Nucleus accumbens (tissue), 56 donors: ENCODE data around the gene RBMS3.
"Not testable (repeated sequence)": the region's sequence is repeated elsewhere in the genome, so short reads cannot be mapped to it uniquely, and the experiment has no call there.

Source experiments
- DNase-seq, 56 donors: peaks; one replicate each; lab custom pipeline; 2025; lab: John Stamatoyannopoulos, UW

The RBMS3 gene

GRCh38 chr3:29643034-29643425, 362.2 kb downstream of the RBMS3 start:
- no peak for DNase-seq

DNA sequence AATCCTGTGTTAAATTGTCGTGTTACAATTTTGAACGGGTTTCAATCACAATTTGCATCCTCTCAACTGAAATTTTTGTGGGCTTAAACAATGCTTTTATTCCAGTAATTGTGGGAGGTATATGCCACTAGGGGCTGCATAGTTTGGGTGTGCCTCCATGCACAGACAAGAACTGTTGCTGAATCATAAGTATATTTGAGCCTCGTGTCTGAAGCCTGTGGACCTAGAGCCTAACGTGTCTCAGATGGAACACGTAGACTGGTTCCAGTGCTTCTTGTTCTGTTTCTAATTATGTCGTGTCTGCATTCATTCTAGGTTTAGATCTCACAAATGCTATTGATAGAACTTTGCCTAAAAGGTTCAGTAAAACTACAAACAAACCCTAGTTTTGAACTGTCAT, 363.4 kb downstream of the RBMS3 start:
- DNase-seq, result no peak

DNA sequence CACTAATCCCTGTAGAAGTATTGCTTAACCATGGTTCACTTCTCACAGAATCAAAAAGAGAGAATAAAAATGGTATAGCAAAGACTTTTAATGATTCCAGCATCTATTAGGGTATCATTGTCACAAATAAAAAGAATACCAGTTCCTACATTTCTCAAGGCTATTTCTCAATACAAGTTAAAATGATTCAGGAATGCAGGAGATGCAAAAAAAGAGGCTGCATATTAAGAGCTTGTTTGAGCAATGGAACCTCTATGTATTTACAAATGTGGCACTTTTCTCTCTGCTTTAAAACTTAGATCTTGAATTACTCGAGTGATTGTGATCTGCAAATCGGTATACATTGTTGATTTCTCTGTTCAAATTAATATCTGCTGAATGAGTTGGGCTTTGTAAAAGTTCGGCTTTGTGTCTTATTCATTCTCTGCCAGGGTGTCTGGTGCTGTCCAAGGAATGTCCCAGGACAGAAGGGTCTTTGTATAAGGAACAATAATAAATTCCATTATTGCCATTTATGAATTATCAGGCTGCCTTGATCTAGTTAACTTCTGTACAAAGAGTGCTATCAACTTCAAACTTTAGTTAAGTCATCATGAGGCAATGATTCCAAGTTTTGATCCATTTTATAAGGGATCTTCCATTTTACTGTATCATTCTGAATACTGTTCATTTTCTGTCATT, 364.2 kb downstream of the RBMS3 start:
- no peak for DNase-seq

GRCh38 chr3:29646043-29646442, 365.2 kb downstream of the RBMS3 start:
- DNase-seq, result no peak

DNA sequence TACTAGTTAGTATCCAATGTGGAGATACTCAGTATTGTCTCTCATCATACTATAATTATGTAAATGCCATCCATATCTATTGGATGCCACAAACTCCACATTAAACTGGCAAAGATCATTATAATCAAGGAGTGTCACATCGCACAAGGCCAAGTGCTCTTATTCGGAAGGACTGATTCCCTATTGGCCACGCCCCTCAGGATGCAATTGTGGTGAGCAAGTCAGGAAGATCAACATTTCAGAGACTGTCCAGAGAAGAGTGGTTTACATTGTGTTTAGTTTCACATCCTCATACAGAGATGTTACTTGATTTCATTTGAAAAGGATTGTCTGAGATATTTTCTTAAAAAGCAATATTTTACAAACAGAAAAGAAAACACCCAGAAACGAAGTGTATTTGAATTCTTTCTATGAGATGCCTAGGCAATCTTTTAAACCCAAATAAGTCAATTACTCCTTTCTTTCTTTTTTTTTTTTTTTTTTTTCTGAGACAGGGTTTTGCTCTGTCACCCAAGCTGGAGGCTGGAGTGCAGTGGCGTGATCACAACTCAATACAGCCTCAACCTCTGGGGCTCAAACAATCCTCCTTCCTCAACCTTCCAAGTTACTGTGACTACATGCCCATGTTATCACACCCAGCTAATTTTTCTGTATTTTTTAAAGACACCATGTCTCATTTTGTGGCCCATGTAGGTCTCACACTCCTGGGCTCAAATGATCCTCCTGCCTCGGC, 369.1 kb downstream of the RBMS3 start:
- DNase-seq, result peak in 10 of 56 donors; percentile 1 to 18 (median 2)

DNA sequence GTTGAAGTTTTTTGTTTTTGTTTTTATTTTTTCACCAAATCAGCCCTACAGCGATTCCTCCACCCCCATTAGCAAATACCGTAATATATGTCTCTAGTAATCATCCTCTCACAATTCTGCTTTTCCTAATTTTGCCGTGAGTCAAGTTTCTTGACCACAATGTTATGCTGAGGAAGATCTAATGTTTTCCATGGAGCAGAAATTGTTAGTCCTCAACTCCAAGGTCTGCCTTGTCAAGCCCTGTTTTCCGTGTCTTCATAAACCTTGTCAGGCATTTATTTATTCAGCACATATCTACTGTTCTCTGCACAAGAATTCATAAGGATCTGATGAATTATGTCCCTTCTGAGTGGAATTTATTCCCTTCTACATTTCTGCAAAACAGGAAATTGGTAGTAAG, 372.8 kb downstream of the RBMS3 start:
- DNase-seq, result no peak

- DNase-seq, result no peak
Measured at GRCh38 chr3:29655015-29655747, 374.3 kb downstream of the RBMS3 start.

DNA sequence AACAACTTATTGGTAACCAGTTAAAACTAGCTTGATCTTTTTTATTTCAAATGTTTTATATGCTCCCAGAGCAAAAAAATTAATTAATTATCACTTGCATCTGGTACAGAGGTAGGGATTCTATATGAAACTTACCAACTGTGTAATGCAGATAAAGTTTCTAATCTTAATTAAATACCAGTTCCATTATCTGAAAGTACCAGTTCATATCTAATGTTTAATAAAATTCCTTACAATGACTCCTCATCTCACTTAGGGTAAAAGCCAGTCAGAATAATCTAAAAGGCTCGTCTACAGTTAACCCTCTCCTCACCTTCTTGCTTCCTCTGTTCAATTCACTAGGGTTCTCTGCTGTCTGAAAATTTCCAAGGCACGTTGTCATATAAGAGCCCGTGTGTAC, 384.8 kb downstream of the RBMS3 start:
- no peak for DNase-seq

DNA sequence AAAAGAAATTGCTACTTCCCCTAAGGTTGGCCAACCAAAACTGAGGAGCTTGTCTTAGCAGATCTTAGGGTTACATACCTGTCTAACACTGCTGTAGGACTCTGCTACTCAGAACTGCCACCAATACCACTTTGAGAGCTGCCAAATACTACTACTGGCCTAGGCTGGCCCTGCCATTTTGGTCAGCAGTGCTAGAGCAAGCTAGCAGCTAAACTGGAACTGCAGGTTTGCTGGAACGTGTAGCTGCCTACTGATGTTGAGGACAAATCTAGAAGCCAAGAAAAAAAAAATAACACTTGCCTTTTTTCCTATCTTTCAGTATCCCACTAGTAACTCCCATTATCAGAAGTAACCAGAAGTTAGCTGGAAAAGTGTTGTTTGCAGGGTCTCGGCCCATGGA, 387.4 kb downstream of the RBMS3 start:
- no peak for DNase-seq

DNA sequence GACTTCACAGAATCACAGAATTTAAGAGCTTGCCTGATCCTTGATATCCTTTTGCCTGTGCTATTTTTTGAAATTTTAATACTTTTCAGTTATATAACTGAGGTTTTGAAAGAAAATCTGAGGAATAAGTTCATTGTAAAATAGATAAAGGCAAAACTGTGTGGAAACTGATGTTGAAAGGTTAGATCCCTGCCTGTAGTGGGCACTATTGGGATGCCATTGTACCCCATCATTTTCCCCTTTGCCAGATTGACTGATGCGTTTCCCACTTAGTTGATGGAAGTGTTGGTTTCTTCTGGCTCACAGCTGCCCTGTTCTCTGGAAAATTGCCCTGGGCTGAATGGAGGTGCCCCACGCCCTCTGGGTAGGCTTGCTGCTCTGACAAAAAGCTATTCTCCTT, 387.9 kb downstream of the RBMS3 start:
- DNase-seq, result no peak

GRCh38 chr3:29670476-29670875, 389.6 kb downstream of the RBMS3 start:
- DNase-seq, result not testable (repeated sequence)

DNA sequence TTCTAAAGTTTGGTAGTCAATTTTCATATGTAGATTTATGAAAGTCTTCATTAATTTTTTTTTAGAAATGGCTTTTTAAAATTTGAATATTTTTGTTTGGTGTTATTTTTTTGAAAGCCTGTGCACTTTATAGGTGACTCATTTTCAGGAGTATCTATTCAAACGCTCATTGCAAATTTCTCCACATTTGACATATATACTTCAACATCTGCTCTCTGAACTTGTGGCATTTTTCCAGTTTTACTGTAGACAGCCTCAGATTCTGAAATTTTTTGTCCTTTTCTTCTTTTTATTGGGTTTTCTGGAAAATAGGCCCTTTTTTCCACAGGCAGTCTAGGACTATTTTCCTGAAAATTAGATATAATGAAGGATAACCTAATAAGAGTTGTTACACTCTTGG, 396.6 kb downstream of the RBMS3 start:
- no peak for DNase-seq

GRCh38 chr3:29679944-29680343, 399.1 kb downstream of the RBMS3 start:
- DNase-seq, result no peak

DNA sequence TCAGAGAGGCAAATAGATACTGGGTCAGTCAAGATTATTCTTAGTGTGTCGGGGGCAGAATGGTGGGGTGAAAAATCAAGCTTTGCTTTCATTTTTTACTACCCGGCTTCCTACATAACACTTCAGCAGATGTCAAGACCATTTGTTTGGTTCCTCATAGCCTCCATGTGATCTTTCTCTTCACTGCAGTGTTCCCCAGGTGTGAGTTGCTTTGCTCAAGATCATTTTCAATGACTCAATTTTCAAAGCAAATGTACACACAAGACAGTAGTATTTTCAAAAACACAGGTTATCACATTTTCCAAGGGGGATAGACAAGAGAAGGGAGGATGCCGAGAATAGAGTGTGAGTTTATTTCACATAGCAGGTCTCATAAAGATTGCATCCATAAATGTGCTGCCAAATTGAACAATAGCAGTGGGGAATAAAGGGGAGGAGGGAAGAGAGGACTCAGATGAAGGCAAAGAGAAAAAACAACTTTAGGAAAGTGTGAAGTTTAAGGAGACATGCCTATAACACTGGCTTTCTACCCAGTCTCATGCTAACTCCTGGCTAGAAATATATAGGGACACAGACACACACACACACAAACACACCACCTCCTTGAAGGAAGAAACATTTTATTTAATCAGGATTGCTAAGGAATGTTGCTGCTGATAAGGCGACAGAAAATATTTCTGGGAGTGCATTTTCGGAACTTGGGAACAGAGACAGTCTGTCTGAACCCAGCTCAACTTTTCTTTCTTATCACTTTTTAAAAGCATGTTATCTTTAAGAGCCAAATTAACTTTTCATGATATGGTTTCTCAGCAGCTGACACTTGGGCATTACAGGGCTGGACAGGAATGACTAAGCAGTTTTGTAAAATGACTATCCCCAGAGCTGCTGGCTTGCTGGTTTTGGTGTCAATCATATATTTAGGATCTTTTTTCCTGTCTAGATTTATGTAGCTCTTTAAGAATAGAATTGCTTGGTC, 402.4 kb downstream of the RBMS3 start:
- no peak for DNase-seq

- no peak for DNase-seq
Measured at GRCh38 chr3:29686889-29687592, 406.2 kb downstream of the RBMS3 start.

- no peak for DNase-seq
Measured at GRCh38 chr3:29690686-29691353, 409.9 kb downstream of the RBMS3 start.

DNA sequence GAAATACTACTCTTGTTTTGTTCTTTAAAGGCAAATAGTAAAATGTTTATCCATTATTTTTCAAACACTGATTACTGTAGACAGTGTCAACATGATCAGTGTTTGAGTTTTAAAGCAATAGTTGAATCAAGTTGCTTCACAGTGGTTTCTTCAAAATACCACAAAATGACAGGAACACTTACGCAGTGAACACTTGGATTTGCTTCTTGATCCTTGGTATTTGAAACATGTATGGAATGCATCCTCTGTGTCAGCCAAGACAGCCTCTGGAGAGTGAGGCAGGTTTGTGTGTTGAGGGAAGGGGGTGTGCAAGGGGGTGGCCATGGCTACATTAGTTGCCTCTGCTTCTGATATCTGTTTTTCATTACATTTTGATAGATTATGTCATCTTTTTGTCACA, 413.0 kb downstream of the RBMS3 start:
- DNase-seq, result no peak

- no peak for DNase-seq
Measured at GRCh38 chr3:29694331-29694730, 413.5 kb downstream of the RBMS3 start.

DNA sequence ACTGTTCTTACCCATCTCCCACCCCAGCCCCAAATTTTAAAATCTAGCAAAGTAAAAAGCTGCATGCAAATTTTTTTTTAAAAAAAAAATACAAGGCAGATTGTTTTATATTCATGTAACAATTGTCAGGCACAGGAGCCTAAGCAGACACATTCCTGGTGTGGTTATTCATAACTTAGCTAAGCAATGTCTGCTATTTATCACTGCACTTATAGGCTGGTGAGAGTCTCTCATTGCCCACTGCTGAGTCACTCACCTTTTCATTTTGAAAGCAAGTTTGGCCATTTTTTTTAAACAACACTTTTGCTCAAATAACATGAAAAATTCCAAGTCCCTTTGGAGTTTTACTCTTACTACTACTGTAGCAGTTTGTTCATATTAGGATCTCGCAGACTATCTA, 413.9 kb downstream of the RBMS3 start:
- no peak for DNase-seq
